Astrocyte (in vitro differentiated cells and primary cell): ENCODE data around the gene DYSF. TPM values are rescaled to one million over a fixed set of nuclear protein-coding genes. Genes with fewer than 3 reads are reported as not detected.

ENCODE experiments used
- DNase-seq: peaks from one replicate; pipeline ENCODE4 v3.0.0-alpha.2; 2010; ENCODE audit warnings: low read depth
- FAIRE-seq: peaks from 2 replicates; lab custom pipeline; 2011; peaks lifted over from hg19 to GRCh38; lab: Jason Lieb, UNC
- H2AFZ ChIP-seq: 2 replicates; pipeline ENCODE4 v1.6.0; 2012; ENCODE audit warnings: low read depth, low read length, inconsistent platforms
- H3K27ac ChIP-seq: 2 replicates; pipeline ENCODE4 v1.5.1; 2011; ENCODE audit warnings: low read depth, low read length, inconsistent platforms
- H3K27me3 ChIP-seq: 2 replicates; pipeline ENCODE4 v1.6.0; 2011; ENCODE audit warnings: low read length, inconsistent platforms; ENCODE audit not compliant: insufficient read depth
- H3K36me3 ChIP-seq: 2 replicates; pipeline ENCODE4 v1.5.1; 2011; ENCODE audit warnings: low read length, inconsistent platforms; ENCODE audit not compliant: insufficient read depth
- H3K4me1 ChIP-seq: 2 replicates; pipeline ENCODE4 v1.5.1; 2011; ENCODE audit warnings: low read length, inconsistent platforms; ENCODE audit not compliant: insufficient read depth
- H3K4me2 ChIP-seq: 2 replicates; pipeline ENCODE4 v1.6.0; 2012; ENCODE audit warnings: low read length, inconsistent platforms
- H3K4me3 ChIP-seq: 2 replicates; pipeline ENCODE4 v1.5.1; 2011; ENCODE audit warnings: low read depth, mild to moderate bottlenecking, low read length, inconsistent platforms; ENCODE audit not compliant: insufficient read depth
- H3K79me2 ChIP-seq: 2 replicates; pipeline ENCODE4 v1.6.0; 2012; ENCODE audit warnings: mild to moderate bottlenecking, low read length, inconsistent platforms; ENCODE audit not compliant: insufficient read depth
- H3K9ac ChIP-seq: 2 replicates; pipeline ENCODE4 v1.6.0; 2012; ENCODE audit warnings: mild to moderate bottlenecking, low read length, inconsistent platforms
- H3K9me3 ChIP-seq: 2 replicates; pipeline ENCODE4 v1.5.1; 2012; ENCODE audit warnings: low read depth, mild to moderate bottlenecking, low read length, inconsistent platforms; ENCODE audit not compliant: insufficient read depth
- H4K20me1 ChIP-seq: 2 replicates; pipeline ENCODE4 v1.6.0; 2012; ENCODE audit warnings: low read length, inconsistent platforms; ENCODE audit not compliant: insufficient read depth
- H3K27ac Mint-ChIP-seq: one replicate; pipeline ENCODE4 v1.8.0; 2021; ENCODE audit warnings: mild to moderate bottlenecking, mixed read lengths; ENCODE audit not compliant: unreplicated experiment
- H3K27me3 Mint-ChIP-seq: one replicate; pipeline ENCODE4 v1.8.0; 2021; ENCODE audit warnings: low read depth, mixed read lengths; ENCODE audit not compliant: unreplicated experiment
- H3K36me3 Mint-ChIP-seq: one replicate; pipeline ENCODE4 v1.8.0; 2021; ENCODE audit warnings: low read depth, mixed read lengths; ENCODE audit not compliant: unreplicated experiment
- H3K4me1 Mint-ChIP-seq: one replicate; pipeline ENCODE4 v1.8.0; 2021; ENCODE audit warnings: low read depth, mixed read lengths; ENCODE audit not compliant: unreplicated experiment
- H3K4me3 Mint-ChIP-seq: one replicate; pipeline ENCODE4 v1.8.0; 2021; ENCODE audit warnings: mild to moderate bottlenecking, moderate library complexity, mixed read lengths; ENCODE audit not compliant: unreplicated experiment
- H3K9me3 Mint-ChIP-seq: one replicate; pipeline ENCODE4 v1.8.0; 2021; ENCODE audit warnings: mild to moderate bottlenecking, mixed read lengths; ENCODE audit not compliant: unreplicated experiment
- CTCF ChIP-seq: IDR thresholded peaks from 2 replicates; pipeline ENCODE4 v1.5.1; 2011; ENCODE audit warnings: low read depth, mild to moderate bottlenecking, inconsistent platforms, low read length, moderate library complexity; ENCODE audit not compliant: insufficient read depth
- EZH2 ChIP-seq: IDR thresholded peaks from 2 replicates; pipeline ENCODE4 v1.6.1; 2012; ENCODE audit warnings: mild to moderate bottlenecking, low read length, inconsistent platforms; ENCODE audit not compliant: insufficient read depth
- total RNA-seq: library from RNA; stranded (reverse); gene quantifications from 2 replicates; pipeline ENCODE4 v1.2.1, GENCODE V29; 2021

DYSF gene
- total RNA-seq, 1 donor from 2014 or later = 123 TPM

- Histone ChIP-seq H3K9me3 (no peaks in the 10 kb centered on the region), H3K4me3 (no peak overlapping the region), H3K27ac (no peak overlapping the region), H3K9ac (no peak overlapping the region), H3K4me1 (no peaks in the 10 kb centered on the region), H3K27me3 (no peaks in the 10 kb centered on the region), H4K20me1 (no peaks in the 10 kb centered on the region), H3K79me2 (no peaks in the 10 kb centered on the region), H3K36me3 (no peaks in the 10 kb centered on the region), H2AFZ (no peak overlapping the region), H3K4me2 (no peak overlapping the region)
- no peaks in the 10 kb centered on the region for H3K4me1 Mint-ChIP-seq
- FAIRE-seq (no peak), DNase-seq (no peak)
- H3K27me3 Mint-ChIP-seq = no peaks in the 10 kb centered on the region
- no peak overlapping the region for H3K4me3 Mint-ChIP-seq
- no peak overlapping the region for H3K27ac Mint-ChIP-seq
- no peak for TF ChIP-seq EZH2
- TF ChIP-seq CTCF = no peak
- peaks cover 34% of the 10 kb centered on the region for H3K36me3 Mint-ChIP-seq
- peaks cover 2% of the 10 kb centered on the region for H3K9me3 Mint-ChIP-seq
Measured at GRCh38 chr2:71538656-71539265, 85.4 kb downstream of the DYSF start.

- DNase-seq = no peak
Measured at GRCh38 chr2:71540818-71541217, 87.5 kb downstream of the DYSF start.

More at GRCh38 chr2:71540818-71541217, 87.5 kb downstream of the DYSF start:
- no peak overlapping the region for H3K4me3 ChIP-seq
- no peak overlapping the region for H3K27ac Mint-ChIP-seq
- H3K36me3 Mint-ChIP-seq = peaks cover 43% of the 10 kb centered on the region
- H3K4me3 Mint-ChIP-seq = no peak overlapping the region
- no peak overlapping the region for H3K9ac ChIP-seq
- H3K4me1 Mint-ChIP-seq = no peaks in the 10 kb centered on the region
- no peaks in the 10 kb centered on the region for H3K79me2 ChIP-seq
- peaks cover 7% of the 10 kb centered on the region for H3K9me3 Mint-ChIP-seq
- H2AFZ ChIP-seq = no peak overlapping the region
- no peaks in the 10 kb centered on the region for H3K36me3 ChIP-seq
- peaks cover 13% of the 10 kb centered on the region for H3K27me3 Mint-ChIP-seq
- no peak for FAIRE-seq
- no peaks in the 10 kb centered on the region for H3K4me1 ChIP-seq
- H3K9me3 ChIP-seq = no peaks in the 10 kb centered on the region
- H3K27ac ChIP-seq = no peak overlapping the region
- no peaks in the 10 kb centered on the region for H4K20me1 ChIP-seq
- H3K27me3 ChIP-seq = peaks cover 5% of the 10 kb centered on the region
- TF ChIP-seq CTCF (no peak), EZH2 (no peak)
- H3K4me2 ChIP-seq = no peak overlapping the region
